Measurements from ENCODE around the gene AP3B1. TPM values are rescaled to one million over a fixed set of nuclear protein-coding genes. Genes with fewer than 3 reads are reported as not detected.

Gene AP3B1
- polyA plus RNA-seq, 1 of the 3 experiments (the other 2 are of a cell fraction), result 18.0 TPM

- no peak overlapping the region for H3K4me3 ChIP-seq (ENCODE audit: low read depth in 2 of 2, low read length in 1 of 2)
- no peaks in the 10 kb centered on the region for H4K20me1 ChIP-seq (ENCODE audit: insufficient read depth)
- no peaks in the 10 kb centered on the region for H3K27me3 ChIP-seq (ENCODE audit: insufficient read depth)
- H3K27ac ChIP-seq (ENCODE audit: low read depth in 2 of 2, low read length in 1 of 2), result no peak overlapping the region
- no peaks in the 10 kb centered on the region for H3F3A ChIP-seq (replicated peaks; ENCODE audit: insufficient read depth)
- POLR2A ChIA-PET, result no interaction called here
- H2AFZ ChIP-seq (ENCODE audit: low read depth), result no peak overlapping the region
- CTCF ChIA-PET, result interaction anchor here (1.0 to 1.4 kb wide), 3 partner anchors 9 to 461 kb away, joined by 3 to 5 read pairs (median 4); no protein-coding TSS in a partner anchor
- DNase-seq, result no peak
- no peak overlapping the region for H3K9ac ChIP-seq
- 95% methylated on average over 3 of the region's 3 CpGs for WGBS (ENCODE audit: low lambda C conversion rate)
- H3K4me1 ChIP-seq (ENCODE audit: control insufficient read depth in 1 of 2, insufficient read depth in 2 of 2, low read depth in 1 of 2, low read length in 1 of 2), result no peaks in the 10 kb centered on the region; a peak in 1 of 4 replicates
- no peaks in the 10 kb centered on the region for H3K79me2 ChIP-seq (ENCODE audit: insufficient read depth)
- no peaks in the 10 kb centered on the region for H3K9me3 ChIP-seq
- H3K9me2 ChIP-seq, result no peaks in the 10 kb centered on the region
- TF ChIP-seq NRF1 (IDR thresholded peaks at IDR 0.05; ENCODE audit: low read depth, low read length), result no peak
- TF ChIP-seq EZH2phosphoT487 (IDR thresholded peaks at IDR 0.05; ENCODE audit: borderline replicate concordance, low read depth), result no peak
- no peak for TF ChIP-seq TEAD4 (IDR thresholded peaks at IDR 0.05; ENCODE audit: borderline replicate concordance, insufficient read depth)
- TF ChIP-seq FOXJ3 (CRISPR knock-in tag; IDR thresholded peaks at IDR 0.05), result no peak
- no peak for TF ChIP-seq RXRA (IDR thresholded peaks at IDR 0.05; ENCODE audit: borderline replicate concordance, low read depth)
- no peak for TF ChIP-seq RFX5 (IDR thresholded peaks at IDR 0.05; ENCODE audit: low read length)
- TF ChIP-seq, protein P1, sequence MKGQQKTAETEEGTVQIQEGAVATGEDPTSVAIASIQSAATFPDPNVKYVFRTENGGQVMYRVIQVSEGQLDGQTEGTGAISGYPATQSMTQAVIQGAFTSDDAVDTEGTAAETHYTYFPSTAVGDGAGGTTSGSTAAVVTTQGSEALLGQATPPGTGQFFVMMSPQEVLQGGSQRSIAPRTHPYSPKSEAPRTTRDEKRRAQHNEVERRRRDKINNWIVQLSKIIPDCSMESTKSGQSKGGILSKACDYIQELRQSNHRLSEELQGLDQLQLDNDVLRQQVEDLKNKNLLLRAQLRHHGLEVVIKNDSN (IDR thresholded peaks at IDR 0.05; ENCODE audit: borderline replicate concordance, low read depth), result no peak
- H3K36me3 ChIP-seq (replicated peaks in 1 of 2; ENCODE audit: control insufficient read depth in 1 of 2, insufficient read depth in 2 of 2, low read length in 1 of 2), result peaks cover 0 to 18% of the 10 kb centered on the region in 2 experiments
- no peak overlapping the region for H3K4me2 ChIP-seq
These were observed 277.5 kb downstream of the AP3B1 start for GRCh38 chr5:78016863-78017529.

GRCh38 chr5:78009937-78010527 is 284.5 kb downstream of the AP3B1 start:
- H3K36me3 ChIP-seq (replicated peaks in 1 of 2; ENCODE audit: control insufficient read depth in 1 of 2, insufficient read depth in 2 of 2, low read length in 1 of 2), result peaks cover 0 to 18% of the 10 kb centered on the region in 2 experiments
- 88% methylated on average over 5 of the region's 5 CpGs for WGBS (ENCODE audit: low lambda C conversion rate)
- H3F3A ChIP-seq (replicated peaks; ENCODE audit: insufficient read depth), result peaks cover 5% of the 10 kb centered on the region
- no peaks in the 10 kb centered on the region for H4K20me1 ChIP-seq (ENCODE audit: insufficient read depth)
- DNase-seq, result no peak
- no peaks in the 10 kb centered on the region for H3K9me2 ChIP-seq
- H3K27ac ChIP-seq (ENCODE audit: low read depth in 2 of 2, low read length in 1 of 2), result no peak overlapping the region
- no peak overlapping the region for H3K4me2 ChIP-seq
- no peak overlapping the region for H3K4me3 ChIP-seq (ENCODE audit: low read depth in 2 of 2, low read length in 1 of 2)
- no peaks in the 10 kb centered on the region for H3K79me2 ChIP-seq (ENCODE audit: insufficient read depth)
- ChIA-PET POLR2A (no interaction called here), CTCF (interaction anchor here (0.6 to 2.0 kb wide), 9 partner anchors 28 to 492 kb away, joined by 3 to 9 read pairs (median 3); no protein-coding TSS in a partner anchor)
- no peaks in the 10 kb centered on the region; a peak in 1 of 4 replicates for H3K4me1 ChIP-seq (ENCODE audit: control insufficient read depth in 1 of 2, insufficient read depth in 2 of 2, low read depth in 1 of 2, low read length in 1 of 2)
- TF ChIP-seq CHD2 (IDR thresholded peaks at IDR 0.05; ENCODE audit: low read length, partially characterized antibody) (no peak), JUND (IDR thresholded peaks at IDR 0.05) (no peak), SIN3A (IDR thresholded peaks at IDR 0.05; ENCODE audit: borderline replicate concordance, low read depth, low read length) (no peak)
- TF ChIP-seq, protein P2, sequence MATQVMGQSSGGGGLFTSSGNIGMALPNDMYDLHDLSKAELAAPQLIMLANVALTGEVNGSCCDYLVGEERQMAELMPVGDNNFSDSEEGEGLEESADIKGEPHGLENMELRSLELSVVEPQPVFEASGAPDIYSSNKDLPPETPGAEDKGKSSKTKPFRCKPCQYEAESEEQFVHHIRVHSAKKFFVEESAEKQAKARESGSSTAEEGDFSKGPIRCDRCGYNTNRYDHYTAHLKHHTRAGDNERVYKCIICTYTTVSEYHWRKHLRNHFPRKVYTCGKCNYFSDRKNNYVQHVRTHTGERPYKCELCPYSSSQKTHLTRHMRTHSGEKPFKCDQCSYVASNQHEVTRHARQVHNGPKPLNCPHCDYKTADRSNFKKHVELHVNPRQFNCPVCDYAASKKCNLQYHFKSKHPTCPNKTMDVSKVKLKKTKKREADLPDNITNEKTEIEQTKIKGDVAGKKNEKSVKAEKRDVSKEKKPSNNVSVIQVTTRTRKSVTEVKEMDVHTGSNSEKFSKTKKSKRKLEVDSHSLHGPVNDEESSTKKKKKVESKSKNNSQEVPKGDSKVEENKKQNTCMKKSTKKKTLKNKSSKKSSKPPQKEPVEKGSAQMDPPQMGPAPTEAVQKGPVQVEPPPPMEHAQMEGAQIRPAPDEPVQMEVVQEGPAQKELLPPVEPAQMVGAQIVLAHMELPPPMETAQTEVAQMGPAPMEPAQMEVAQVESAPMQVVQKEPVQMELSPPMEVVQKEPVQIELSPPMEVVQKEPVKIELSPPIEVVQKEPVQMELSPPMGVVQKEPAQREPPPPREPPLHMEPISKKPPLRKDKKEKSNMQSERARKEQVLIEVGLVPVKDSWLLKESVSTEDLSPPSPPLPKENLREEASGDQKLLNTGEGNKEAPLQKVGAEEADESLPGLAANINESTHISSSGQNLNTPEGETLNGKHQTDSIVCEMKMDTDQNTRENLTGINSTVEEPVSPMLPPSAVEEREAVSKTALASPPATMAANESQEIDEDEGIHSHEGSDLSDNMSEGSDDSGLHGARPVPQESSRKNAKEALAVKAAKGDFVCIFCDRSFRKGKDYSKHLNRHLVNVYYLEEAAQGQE (IDR thresholded peaks at IDR 0.05; ENCODE audit: low read depth, low read length), result no peak
- H3K9ac ChIP-seq, result no peak overlapping the region
- no peak overlapping the region for H2AFZ ChIP-seq (ENCODE audit: low read depth)
- H3K27me3 ChIP-seq (ENCODE audit: insufficient read depth), result no peaks in the 10 kb centered on the region
- no peaks in the 10 kb centered on the region for H3K9me3 ChIP-seq
